NCI-H510A treated with DMSO at 0.1 percent for 48 hours (cell line): ENCODE data around the gene IL11RA.

Experiments
- DNase-seq: peaks from one replicate; lab custom pipeline; 2025; lab: John Stamatoyannopoulos, UW

Gene IL11RA

DNA sequence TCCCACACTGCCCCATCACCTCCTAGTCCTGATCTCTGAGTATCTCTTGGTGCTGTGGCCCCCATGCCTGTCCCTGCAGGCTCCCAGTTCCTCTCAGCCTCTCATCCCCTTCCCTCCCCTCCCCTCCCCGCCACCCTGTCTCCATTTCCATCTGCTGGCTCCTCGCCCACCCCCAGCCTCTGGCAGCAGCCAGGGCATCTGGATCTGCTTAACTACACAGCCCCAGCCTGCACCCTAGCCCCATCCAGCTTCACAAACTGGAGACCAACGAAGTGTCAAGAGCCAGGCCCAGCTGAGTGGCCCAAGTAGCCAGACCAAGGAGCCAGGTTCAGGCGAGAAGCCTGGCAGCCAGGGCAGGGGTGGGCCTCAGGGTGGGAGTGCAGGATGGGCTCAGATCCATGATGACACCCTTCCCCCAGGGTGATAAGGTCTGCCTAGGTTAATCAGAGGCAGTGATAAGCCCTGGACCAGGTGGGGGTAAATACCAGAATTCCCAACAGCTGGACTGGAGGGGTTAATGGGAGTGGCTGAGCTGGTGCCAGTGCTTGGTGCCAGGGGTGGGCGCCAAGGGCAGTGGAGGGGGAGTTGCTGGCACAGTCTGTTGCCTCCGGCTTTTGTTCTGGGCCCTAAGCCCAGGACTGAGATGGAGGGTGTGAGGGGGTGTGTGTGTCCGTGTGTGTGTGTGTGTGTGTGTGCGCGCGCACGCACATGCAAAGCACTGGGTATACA is 2.5 kb downstream of the IL11RA start:
- no peak for DNase-seq

DNA sequence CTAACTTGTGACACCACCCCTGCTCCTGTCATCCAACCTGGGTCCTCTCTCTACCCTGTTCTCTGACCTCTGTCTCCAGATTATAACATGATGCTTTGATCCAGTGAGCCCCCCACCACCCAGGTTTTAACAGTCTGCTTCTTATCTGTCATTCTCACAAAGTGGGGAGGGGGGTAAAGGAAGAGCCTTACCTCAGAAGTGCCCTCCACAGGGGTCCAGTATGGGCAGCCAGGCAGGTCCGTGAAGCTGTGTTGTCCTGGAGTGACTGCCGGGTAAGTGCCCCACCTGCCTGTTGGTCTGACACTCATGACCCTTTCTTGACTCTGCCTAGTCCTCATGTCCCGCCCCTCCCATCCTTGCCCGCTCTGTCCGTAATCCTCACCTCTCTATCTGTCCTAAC is 3.4 kb downstream of the IL11RA start:
- no peak for DNase-seq

DNA sequence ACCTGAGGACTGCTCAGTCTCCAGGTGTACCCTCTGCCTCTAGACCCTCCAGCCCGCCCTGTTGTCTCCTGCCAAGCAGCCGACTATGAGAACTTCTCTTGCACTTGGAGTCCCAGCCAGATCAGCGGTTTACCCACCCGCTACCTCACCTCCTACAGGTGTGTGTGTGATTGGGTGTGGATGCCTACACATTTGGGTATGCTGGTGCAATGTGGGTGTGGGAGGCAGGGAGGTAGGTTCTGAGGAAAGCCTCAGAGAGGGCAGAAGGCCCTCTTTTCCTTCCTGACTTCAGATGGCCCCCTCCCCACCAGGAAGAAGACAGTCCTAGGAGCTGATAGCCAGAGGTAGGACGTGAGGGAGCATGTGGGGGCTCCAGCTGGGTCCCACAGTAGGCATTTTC is 5.0 kb downstream of the IL11RA start:
- no peak for DNase-seq

DNA sequence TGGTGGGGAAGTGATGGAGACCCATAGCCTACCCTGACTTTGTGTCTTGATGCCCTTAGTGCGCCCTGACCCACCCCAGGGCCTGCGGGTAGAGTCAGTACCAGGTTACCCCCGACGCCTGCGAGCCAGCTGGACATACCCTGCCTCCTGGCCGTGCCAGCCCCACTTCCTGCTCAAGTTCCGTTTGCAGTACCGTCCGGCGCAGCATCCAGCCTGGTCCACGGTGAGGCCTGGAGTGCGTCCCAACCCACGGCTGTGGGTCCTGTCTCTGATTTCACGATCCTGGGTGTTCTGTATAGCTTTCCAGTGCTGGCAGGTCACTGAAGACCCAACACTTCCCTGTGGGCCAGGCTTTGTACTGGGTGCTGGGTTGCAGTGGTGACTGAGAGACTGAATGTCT is 6.5 kb downstream of the IL11RA start:
- no peak for DNase-seq

DNA sequence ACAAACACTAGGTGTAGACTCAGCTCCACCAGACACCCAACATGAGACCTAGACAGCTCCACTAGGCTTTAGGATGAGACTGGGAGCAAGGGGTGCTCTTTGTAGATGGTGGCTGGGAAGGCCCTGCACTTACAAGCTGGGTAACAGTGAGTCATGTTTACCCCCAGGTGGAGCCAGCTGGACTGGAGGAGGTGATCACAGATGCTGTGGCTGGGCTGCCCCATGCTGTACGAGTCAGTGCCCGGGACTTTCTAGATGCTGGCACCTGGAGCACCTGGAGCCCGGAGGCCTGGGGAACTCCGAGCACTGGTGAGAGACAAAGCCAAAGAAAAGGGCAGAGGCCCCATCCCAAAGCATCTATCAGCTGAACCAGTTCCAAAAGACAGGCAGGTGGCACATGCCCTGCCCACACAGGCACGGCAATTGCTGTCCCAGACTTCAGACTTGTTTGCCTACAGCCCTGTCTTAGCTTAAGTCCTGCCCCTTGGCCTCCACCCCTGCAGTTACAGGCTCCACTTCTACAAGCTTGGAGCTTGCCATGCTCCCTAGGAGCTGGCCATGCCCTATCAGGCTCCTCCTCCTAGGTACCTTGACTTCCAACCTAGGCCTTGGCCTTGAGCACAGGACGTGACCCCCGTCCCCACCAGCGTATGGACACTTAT is 7.7 kb downstream of the IL11RA start:
- no peak for DNase-seq

DNA sequence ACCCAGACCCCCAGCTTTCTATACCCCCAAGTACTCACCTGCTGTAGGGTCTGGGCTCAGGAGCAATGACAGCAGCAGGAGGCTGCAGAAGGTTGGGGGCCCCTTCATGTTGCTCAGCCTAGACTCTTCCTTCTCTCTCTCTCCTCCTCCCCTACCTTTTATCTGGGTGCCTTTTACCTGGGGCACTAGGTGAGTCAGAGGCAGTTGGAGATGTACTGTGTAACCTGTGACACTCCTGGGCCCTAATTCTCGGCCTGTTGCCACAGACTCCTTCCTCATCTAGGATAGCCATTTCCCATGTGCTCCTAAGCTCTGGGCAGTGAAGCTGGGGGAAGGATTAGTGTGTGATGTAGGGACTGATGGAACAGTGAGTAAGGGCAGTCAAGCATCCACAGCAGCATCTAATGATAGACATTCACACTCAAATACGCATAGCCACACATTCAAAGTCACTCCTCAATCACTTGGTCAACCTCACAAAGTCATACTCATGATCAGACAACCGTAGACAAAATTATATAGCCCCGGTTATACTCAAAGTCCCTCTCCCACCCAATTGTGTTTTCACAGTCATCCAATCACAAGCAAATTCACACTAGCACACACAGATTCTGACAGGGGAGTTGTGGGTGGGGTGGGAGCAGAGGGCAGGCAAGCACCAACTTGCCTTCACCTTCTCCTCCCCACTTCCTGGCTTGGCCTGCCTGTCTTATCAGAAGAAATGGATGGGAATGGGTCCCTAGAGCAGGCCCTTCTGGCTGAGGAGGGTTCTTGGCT is 10.7 kb downstream of the IL11RA start, which contains the start of gene CCL27:
TSS of gene CCL27 (minus strand) at position 132 of the 777 bp plus-strand sequence. CDS start at position 108, 24 bp downstream.
- DNase-seq = no peak

DNA sequence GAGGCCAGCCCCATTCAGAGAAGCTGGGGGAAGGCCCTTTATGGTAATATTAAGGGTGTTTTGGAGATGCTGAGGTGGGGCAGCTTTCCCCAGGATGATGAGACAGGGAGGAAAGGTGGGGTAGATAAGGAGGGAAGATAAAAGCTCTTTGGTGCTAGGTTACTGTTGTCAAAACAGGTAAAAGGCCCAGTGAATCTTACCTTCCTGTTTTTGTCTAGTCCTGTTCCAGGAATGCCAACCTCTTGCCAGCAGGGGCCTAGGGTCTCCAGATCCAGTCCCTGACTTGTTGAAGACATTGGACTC is 11.3 kb downstream of the IL11RA start:
- DNase-seq = no peak

DNA sequence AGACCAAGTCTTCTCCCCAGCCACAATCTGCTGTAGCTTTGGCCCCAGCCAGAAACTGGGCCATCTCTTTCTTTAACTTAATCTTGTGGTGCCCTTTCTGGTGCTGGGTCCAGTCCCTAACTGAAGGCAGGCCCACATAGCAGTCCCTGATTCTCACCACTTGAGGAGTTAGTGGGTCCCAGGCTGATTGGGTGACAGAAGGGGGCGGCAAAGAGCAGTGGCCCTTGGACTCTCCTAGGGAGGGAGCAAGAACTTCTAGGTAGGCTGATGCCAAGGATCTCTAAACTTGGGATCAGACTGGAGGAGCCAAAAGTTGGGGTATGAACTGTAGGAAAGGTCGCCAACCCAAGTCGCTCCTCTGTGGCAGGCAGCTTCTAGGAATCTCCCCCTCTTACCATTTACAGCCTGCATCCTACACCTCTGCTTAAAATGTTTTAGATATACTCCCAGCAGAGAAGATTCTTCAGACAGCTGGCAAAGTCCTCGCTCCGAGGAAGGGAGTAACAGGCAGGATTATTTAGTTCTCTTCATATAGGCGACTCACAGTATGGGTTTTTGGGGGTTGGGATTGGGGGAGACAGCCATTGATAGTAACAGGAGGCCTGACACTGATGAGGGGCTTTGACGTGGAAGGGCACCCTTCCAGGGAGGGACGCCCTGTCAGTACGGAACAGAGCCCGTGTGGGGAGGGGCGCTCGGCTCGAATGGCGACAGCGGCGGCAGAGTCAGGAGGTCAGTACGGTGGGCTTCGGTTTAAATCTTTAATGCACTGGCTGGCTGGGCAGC is 12.5 kb downstream of the IL11RA start:
- peak; percentile 7 for DNase-seq

DNA sequence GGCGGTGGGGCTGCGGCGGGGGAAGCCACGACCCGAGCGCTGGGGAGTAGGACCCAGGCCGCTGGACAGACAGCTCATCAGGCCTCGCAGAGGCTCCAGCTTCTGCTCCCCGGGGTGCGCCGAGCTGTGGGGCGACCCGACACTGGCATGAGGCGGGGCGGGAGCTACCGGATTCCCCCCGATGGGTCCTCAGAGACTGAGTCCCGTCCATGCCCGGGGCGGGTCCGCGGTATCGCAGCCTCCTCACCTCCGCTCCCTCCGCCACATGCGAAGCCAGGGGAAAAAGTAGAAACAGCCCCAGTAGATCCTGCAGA is 13.0 kb downstream of the IL11RA start:
- no peak for DNase-seq

DNA sequence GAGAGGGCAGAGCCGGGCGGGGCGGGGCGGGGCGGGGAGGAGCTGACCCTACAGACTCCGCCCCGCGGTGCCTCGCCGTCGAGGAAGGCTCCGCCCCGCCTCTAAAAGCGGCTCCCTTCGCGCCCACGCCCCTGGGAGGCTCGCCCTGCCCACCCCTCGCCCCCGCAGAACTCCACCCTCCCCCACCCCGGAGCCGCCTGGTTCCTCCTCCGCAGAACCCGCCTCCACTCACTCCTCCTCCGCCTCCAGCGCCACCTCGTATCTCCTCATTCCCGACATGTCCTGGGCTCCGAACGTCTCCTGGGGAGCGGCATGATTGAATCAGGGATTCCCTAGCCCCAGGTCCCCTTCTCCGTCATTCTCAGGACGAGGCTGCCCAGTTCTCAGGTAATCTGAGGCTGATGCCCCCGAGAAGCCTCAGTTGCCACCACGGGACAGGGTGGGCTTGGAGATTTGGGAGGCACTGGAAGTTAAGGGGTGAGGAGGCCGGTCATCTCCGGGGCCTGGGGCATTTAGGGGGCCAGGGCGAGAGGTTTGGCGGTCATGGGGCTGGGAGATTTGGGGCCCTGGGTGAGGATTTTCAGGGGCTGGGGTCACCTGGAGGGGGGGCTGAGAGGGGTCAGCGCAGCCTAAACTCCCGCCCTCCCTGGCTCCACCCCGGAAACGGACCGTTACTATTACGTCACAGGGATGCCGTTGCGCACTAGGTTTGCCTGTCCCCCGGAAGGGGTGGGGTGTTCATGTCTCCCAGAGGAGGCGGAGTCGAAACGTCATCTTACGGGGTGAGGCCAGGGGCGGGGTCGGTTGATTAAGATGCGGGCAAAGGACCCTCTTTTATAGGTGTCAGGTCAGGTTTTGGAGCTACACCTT is 13.6 kb downstream of the IL11RA start:
- DNase-seq = peak; percentile 83

DNA sequence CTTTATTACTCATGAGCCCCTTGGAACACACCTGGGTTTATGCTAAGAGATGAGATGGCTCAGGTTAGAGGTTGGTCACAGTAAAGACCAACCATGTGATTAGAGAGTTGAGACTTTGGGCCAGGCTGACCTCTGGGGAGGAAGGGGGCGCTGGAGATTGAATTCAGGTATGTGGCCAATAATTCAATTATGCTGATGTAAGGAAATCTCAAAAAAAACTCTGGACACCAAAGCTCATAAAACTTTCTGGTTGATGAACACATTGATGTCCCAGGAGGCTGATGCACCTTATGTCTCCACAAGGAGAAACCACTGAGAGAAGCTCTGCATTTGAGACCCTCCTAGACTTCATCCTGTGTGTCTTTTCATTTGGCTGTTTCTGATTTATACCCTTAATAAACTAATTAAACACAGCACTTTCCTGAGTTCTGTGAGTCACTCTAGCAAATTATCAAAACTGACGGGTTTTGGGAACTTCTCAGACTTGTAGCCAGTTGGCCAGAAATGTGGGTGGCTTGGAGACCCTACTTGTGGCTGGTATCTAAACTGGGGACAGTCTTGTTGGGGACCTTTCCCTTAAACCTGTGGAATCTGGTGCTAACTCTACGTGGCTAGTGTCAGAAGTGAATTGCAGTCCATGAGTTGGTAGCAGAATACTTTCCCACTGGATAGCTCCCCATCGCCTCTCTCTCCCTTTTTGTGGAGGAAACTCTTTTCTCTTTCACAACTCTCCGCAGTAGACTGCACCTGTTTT is 18.0 kb downstream of the IL11RA start:
- no peak for DNase-seq

DNA sequence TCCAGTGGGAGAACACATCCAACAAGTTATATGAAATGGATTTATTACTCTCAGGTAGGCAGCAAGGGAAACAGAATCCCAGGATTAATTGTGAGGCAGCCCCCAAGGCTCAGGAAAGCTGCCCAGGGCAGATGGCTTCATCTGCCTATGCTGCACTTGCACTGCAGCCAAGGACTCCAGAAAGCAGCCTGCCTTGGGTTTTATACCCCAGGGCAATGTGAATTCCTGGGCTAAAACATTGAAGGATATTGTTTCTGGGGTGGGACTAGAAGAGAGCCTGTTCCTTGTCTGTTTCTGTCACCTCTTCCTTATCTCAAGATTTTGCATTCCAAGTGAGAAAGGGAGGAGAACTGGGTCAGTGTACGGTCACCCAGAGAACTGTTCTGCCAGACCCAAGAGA is 19.3 kb downstream of the IL11RA start:
- DNase-seq = no peak

DNA sequence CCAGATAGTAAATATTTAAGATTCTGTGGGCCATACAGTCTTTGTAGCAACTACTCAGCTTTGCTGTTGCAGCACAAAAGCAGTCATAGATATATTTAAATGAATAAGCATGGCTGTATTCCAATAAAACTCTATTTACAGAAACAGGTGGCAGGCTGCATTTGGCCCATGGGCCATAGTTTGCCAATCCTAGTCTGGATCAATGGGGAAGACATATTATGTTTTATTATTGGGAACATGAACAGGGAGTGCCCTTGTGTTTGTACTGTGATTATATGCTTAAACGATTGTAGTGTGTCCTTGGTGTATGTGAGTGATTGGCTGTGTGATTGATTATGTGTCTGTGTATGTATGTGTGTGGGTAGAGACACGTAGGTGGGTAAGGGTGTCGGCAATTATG is 22.5 kb downstream of the IL11RA start:
- DNase-seq = no peak

DNA sequence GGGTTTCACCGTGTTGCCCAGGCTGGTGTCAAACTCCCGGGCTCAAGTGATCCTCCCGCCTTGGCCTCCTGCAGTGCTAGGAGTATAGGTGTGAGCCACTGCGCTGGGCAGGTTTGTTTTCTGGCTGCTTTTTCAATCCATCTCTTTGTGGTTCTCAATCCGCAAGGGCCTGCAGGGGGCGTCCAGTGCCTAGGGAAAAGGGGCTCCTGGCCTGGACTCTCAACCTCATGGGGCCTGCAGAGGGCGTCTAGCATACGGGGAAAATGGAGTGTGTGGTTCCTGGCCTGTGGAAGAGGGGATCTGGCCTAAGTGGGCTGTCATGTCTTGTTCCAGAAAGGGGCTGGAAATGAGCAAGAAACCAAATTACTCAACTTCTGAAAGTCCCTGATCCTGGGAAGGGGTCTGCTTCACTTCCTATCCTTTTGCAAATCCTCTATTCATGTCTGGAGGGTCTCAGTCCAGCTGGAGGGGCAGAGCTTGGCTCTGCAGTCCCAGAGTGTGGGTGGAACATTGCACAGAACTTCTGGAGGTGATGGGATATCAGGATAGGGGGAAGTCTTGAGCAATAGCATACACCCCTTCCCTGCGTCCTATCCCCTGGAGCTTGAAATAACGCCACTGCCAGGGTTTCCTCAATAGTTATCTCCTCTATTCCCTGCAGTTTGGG is 23.2 kb downstream of the IL11RA start:
- DNase-seq = peak; percentile 35

DNA sequence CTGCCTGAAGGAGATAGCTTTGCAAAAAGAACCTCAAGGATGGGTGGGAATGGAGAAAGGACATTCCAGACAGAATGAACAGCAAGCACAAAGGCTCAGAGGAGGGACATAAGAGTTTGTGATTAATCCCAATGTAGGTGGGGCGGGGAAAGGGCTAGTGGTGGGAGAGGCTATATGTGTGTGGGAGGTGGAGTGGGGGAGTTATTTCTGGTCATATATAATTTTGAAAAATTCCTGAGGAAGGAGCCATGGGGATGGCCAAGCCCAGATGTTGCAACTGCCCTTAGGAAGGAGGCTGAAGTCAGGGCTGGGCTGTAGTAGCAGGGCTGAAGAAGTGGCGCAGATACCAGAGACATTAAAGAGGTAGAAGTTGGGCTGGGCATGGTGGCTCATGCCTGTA is 23.9 kb downstream of the IL11RA start:
- DNase-seq = no peak

DNA sequence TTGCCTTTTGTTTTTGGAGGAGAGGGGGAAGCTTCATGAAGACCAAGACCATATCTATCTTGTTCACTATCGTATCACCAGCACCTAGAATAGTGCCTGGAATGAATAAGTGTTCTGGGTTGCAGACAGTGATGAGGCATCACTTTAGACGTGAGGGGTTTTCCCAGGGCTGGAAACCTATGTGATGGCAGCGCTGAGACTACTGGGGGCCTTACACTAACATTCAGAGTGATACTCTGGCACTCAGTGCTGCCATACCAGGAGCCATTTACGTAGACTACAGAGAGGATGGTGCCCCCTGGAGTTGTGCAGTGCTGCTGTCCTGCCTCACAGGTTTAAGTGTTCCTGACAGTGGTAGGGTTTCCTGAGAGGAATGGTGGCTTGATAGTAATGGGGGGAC is 32.2 kb downstream of the IL11RA start:
- no peak for DNase-seq

DNA sequence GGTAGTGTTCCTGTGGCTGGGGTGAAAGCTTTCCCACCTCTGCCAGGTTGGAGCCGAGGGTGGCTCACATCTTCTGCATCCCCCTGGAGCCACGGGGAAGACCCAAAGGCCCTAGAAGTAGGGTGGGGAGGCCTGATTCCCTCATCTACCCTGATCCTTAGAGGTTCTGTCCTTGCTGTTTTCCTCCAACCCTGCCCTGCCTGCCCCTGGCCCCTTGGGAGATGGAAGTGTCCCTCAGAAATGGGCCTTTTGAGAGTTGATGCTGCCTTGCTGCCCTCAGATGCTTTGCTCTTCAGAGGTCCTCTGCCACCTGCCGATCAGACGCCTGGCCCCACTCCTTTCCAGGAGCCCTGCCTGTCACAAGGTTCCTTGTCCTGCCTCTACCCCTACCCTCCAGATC is 32.8 kb downstream of the IL11RA start:
- DNase-seq = no peak

DNA sequence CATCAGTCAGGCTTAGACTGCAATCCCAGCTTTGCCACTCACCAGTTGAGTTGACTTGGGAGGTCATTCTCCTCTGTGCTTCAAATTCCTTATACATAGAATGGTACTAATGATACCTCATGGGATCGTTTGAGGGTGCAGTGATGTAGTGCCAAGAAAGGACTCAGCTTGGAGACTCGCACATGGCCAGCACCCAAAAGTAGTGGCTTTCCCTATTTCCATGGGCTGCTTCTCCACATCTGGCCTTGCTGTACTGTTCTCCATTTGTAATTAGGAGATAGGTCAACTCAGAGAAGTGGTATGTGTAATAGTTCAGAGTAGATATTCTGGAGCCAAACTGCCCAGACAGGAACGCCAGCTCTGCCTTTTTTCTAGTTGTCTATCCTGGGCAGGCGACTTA is 33.6 kb downstream of the IL11RA start:
- DNase-seq = no peak

DNA sequence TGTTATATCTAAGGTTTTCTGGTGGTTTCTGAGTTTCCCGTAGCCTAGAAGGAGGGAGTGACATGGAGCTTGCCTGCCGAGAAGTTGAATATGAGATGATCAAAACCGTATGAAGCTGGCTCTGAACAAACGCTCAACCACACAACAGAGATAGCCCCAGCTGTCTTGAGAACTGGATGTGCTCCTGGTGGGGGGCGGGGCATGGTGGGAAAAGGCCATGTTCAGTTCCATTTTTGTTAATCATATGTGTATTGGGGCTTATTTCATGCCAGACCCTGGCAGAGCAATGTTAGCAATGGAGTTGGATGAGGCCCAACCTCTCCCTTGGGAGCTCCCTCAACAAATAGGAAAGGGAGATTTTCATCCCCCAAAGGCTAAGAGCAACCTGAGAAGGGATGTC is 34.2 kb downstream of the IL11RA start:
- no peak for DNase-seq

DNA sequence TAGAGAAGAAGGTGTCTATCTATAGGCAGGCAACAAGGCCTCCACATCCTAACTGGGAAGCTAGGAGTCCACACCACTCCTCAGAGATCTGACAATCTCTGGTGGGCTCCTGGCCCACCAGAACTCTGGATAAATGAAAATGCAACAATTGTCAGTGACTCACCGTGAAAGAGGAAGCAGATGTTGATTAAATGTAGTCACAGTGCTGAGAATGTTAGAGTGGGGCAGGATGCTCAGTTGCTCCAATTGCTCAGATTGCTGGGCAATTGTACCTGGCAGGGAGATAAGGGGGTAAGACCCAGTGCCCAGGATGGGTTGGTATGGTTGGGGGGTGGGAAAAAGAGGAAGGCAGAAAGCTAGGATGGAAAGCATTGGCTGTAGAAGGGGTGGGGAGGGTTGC is 34.7 kb downstream of the IL11RA start:
- no peak for DNase-seq
